Caco-2 (cell line): Measurements from ENCODE around the gene MICALL1. TPM values are rescaled to one million over a fixed set of nuclear protein-coding genes. Genes with fewer than 3 reads are reported as not detected.

Source experiments
- BruUV-seq: library from RNA; stranded (reverse); fragments of 400-500 nt; replicated peaks from 2 replicates; lab custom pipeline; 2021; lab: Mats Ljungman, UMichigan
- CTCF ChIA-PET: fragments of 300-600 bp; sonication (Branson Sonifier 250); formaldehyde crosslinking; loops from one replicate; lab custom pipeline; 2022; ENCODE audit warnings: antibody characterized with exemption; lab: Charles Lee
- POLR2A ChIA-PET: fragments of 300-600 bp; sonication (Branson Sonifier 250); formaldehyde crosslinking; loops from one replicate; lab custom pipeline; 2022; ENCODE audit warnings: antibody characterized with exemption; lab: Charles Lee
- DNase-seq, 2 experiments: peaks; one replicate each; pipeline versions ENCODE4 v3.0.0 to v3.0.0-alpha.2; 2020 to 2022
- H3K27me3 ChIP-seq: replicated peaks from 2 replicates; pipeline ENCODE4 v1.6.0; 2011; ENCODE audit warnings: low read length; ENCODE audit not compliant: control insufficient read depth, insufficient read depth
- H3K36me3 ChIP-seq: 2 replicates; pipeline ENCODE4 v1.5.1; 2011; ENCODE audit warnings: low read length; ENCODE audit not compliant: control insufficient read depth, insufficient read depth
- H3K4me1 ChIP-seq: fragments of 250-450 bp; sonication (Bioruptor Pico); 2 replicates; pipeline ENCODE4 v1.5.1; 2020; ENCODE audit warnings: mild to moderate bottlenecking
- H3K4me3 ChIP-seq: 2 replicates; pipeline ENCODE4 v1.5.1; 2011; ENCODE audit warnings: low read depth, mild to moderate bottlenecking, control low read depth, low read length
- H3K9me3 ChIP-seq: fragments of 250-450 bp; sonication (Bioruptor Pico); 2 replicates; pipeline ENCODE4 v1.5.1; 2020; ENCODE audit warnings: mild to moderate bottlenecking, moderate library complexity
- H3K27ac Mint-ChIP-seq: one replicate; pipeline ENCODE4 v1.8.0; 2022; ENCODE audit warnings: mixed read lengths; ENCODE audit not compliant: unreplicated experiment
- H3K27me3 Mint-ChIP-seq: one replicate; pipeline ENCODE4 v1.8.0; 2022; ENCODE audit warnings: mixed read lengths; ENCODE audit not compliant: insufficient read depth, unreplicated experiment
- H3K36me3 Mint-ChIP-seq: one replicate; pipeline ENCODE4 v1.8.0; 2022; ENCODE audit warnings: mild to moderate bottlenecking, mixed read lengths; ENCODE audit not compliant: insufficient read depth, unreplicated experiment
- H3K4me1 Mint-ChIP-seq: one replicate; pipeline ENCODE4 v1.8.0; 2022; ENCODE audit warnings: low read depth, mixed read lengths; ENCODE audit not compliant: unreplicated experiment
- H3K4me3 Mint-ChIP-seq: one replicate; pipeline ENCODE4 v1.8.0; 2022; ENCODE audit warnings: mild to moderate bottlenecking, moderate library complexity, mixed read lengths; ENCODE audit not compliant: unreplicated experiment
- H3K9me3 Mint-ChIP-seq: one replicate; pipeline ENCODE4 v1.8.0; 2022; ENCODE audit warnings: mixed read lengths; ENCODE audit not compliant: unreplicated experiment
- CTCF ChIP-seq, 2 experiments: fragments of 200-600 bp in 1 of 2; IDR thresholded peaks; 1 replicate in 1 of 2; 2 replicates in 1 of 2; pipeline versions ENCODE4 v1.5.1 to v1.8.0; 2011 to 2022; ENCODE audit warnings: antibody characterized with exemption in 1 of 2, control low read depth in 1 of 2, inconsistent platforms in 1 of 2, low read depth in 1 of 2, low read length in 1 of 2, mild to moderate bottlenecking in 1 of 2, moderate library complexity in 1 of 2; ENCODE audit not compliant: insufficient read depth in 1 of 2, severe bottlenecking in 1 of 2, unreplicated experiment in 1 of 2
- intact Hi-C: fragments of 100-400 bp; cut with micrococcal nuclease; formaldehyde crosslinking; loops from one replicate; pipeline ENCODE4 v1.10.0; 2022; ENCODE audit not compliant: unreplicated experiment
- total RNA-seq: library from RNA; stranded (reverse); gene quantifications from 2 replicates; pipeline ENCODE4 v1.2.3, GENCODE V29; 2022

MICALL1 gene
- total RNA-seq, 1 experiment from 2014 or later = 46.7 TPM

GRCh38 chr22:37932821-37933578, 26.9 kb downstream of the MICALL1 start:
- POLR2A ChIA-PET = no interaction called here
- H3K4me1 ChIP-seq = no peaks in the 10 kb centered on the region
- H3K4me3 ChIP-seq = no peak overlapping the region
- no TSS peak for BruUV-seq
- Mint-ChIP-seq H3K36me3 (peaks cover 53% of the 10 kb centered on the region), H3K4me3 (no peak overlapping the region), H3K27ac (peak overlapping the region; percentile 78), H3K9me3 (no peaks in the 10 kb centered on the region), H3K27me3 (no peaks in the 10 kb centered on the region), H3K4me1 (peaks cover 8% of the 10 kb centered on the region)
- intact Hi-C loops = loop anchor here (5.0 kb wide), 1 partner anchor 34 kb away; no protein-coding TSS in a partner anchor
- no peaks in the 10 kb centered on the region for H3K27me3 ChIP-seq
- H3K9me3 ChIP-seq = no peaks in the 10 kb centered on the region
- no peak for DNase-seq
- CTCF ChIA-PET = interaction anchor here (0.6 to 0.8 kb wide), 2 partner anchors 18 to 27 kb away, joined by 3 to 8 read pairs; partner anchors contain the start of gene MICALL1
- H3K36me3 ChIP-seq = no peaks in the 10 kb centered on the region
- no peak for TF ChIP-seq CTCF (IDR thresholded peaks at IDR 0.05; ENCODE audit: insufficient read depth in 1 of 2, low read depth in 1 of 2, low read length in 1 of 2, severe bottlenecking in 1 of 2, unreplicated experiment in 1 of 2)

GRCh38 chr22:37933711-37934376, 27.7 kb downstream of the MICALL1 start:
- TF ChIP-seq CTCF (IDR thresholded peaks at IDR 0.05; ENCODE audit: insufficient read depth in 1 of 2, low read depth in 1 of 2, low read length in 1 of 2, severe bottlenecking in 1 of 2, unreplicated experiment in 1 of 2) = peak; percentile 81 to 97
- no TSS peak for BruUV-seq
- peak; percentile 82 to 90 for DNase-seq
- Mint-ChIP-seq H3K4me3 (no peak overlapping the region), H3K27ac (peak overlapping the region; percentile 78), H3K36me3 (peaks cover 53% of the 10 kb centered on the region), H3K27me3 (no peaks in the 10 kb centered on the region), H3K4me1 (peaks cover 8% of the 10 kb centered on the region), H3K9me3 (no peaks in the 10 kb centered on the region)
- Histone ChIP-seq H3K4me1 (no peaks in the 10 kb centered on the region), H3K27me3 (no peaks in the 10 kb centered on the region), H3K9me3 (no peaks in the 10 kb centered on the region), H3K36me3 (no peaks in the 10 kb centered on the region), H3K4me3 (no peak overlapping the region)
- CTCF ChIA-PET = interaction anchor here (0.5 to 1.1 kb wide), 9 partner anchors 13 to 544 kb away, joined by 3 to 7 read pairs (median 3); partner anchors contain the start of gene MICALL1
- POLR2A ChIA-PET = no interaction called here
- intact Hi-C loops = loop anchor here (1.0 to 5.0 kb wide), 3 partner anchors 28 to 46 kb away; partner anchors contain the start of gene MICALL1

- peaks cover 67% of the 10 kb centered on the region for H3K36me3 Mint-ChIP-seq
- TF ChIP-seq CTCF (IDR thresholded peaks at IDR 0.05; ENCODE audit: insufficient read depth in 1 of 2, low read depth in 1 of 2, low read length in 1 of 2, severe bottlenecking in 1 of 2, unreplicated experiment in 1 of 2) = no peak
- H3K9me3 Mint-ChIP-seq = no peaks in the 10 kb centered on the region
- no peak overlapping the region for H3K4me3 Mint-ChIP-seq
- Histone ChIP-seq H3K9me3 (no peaks in the 10 kb centered on the region), H3K36me3 (no peaks in the 10 kb centered on the region), H3K27me3 (no peaks in the 10 kb centered on the region), H3K4me3 (no peak overlapping the region), H3K4me1 (no peaks in the 10 kb centered on the region)
- no peak overlapping the region for H3K27ac Mint-ChIP-seq
- H3K27me3 Mint-ChIP-seq = no peaks in the 10 kb centered on the region
- POLR2A ChIA-PET = no interaction called here
- H3K4me1 Mint-ChIP-seq = no peaks in the 10 kb centered on the region
- intact Hi-C loops = no loop called here
- no TSS peak for BruUV-seq
- CTCF ChIA-PET = no interaction called here
- DNase-seq = no peak
These were observed 34.7 kb downstream of the MICALL1 start for GRCh38 chr22:37940698-37941376.
